HG02885 (cell line): ENCODE data around the gene SYK.
"Not testable (repeated sequence)": the region's sequence is repeated elsewhere in the genome, so short reads cannot be mapped to it uniquely, and the experiment has no call there.

Source experiments
- ATAC-seq: cut with Tn5 transposase; IDR thresholded peaks from one replicate; pipeline ENCODE4 v1.9.1; 2021; ENCODE audit warnings: mild to moderate bottlenecking; ENCODE audit not compliant: unreplicated experiment, poor library complexity

Gene SYK

GRCh38 chr9:90820406-90820805, 18.8 kb downstream of the SYK start:
- not testable (repeated sequence) for ATAC-seq

GRCh38 chr9:90821236-90821635, 19.6 kb downstream of the SYK start:
- ATAC-seq, result not testable (repeated sequence)

- no peak for ATAC-seq
Measured at GRCh38 chr9:90821697-90822096, 20.1 kb downstream of the SYK start.

GRCh38 chr9:90822866-90823265, 21.2 kb downstream of the SYK start:
- no peak for ATAC-seq

GRCh38 chr9:90825586-90825985, 24.0 kb downstream of the SYK start:
- no peak for ATAC-seq

- ATAC-seq, result no peak
Measured at GRCh38 chr9:90826326-90827020, 24.9 kb downstream of the SYK start.

- ATAC-seq, result peak; percentile 66
Measured at GRCh38 chr9:90827181-90827871, 25.7 kb downstream of the SYK start.

GRCh38 chr9:90830051-90830450, 28.4 kb downstream of the SYK start:
- ATAC-seq, result no peak

- peak; percentile 55 for ATAC-seq
Measured at GRCh38 chr9:90830977-90831376, 29.4 kb downstream of the SYK start.

GRCh38 chr9:90832261-90832660, 30.6 kb downstream of the SYK start:
- ATAC-seq, result no peak

GRCh38 chr9:90834828-90835595, 33.4 kb downstream of the SYK start:
- ATAC-seq, result no peak

- no peak for ATAC-seq
Measured at GRCh38 chr9:90836411-90837080, 34.9 kb downstream of the SYK start.

GRCh38 chr9:90838098-90838497, 36.5 kb downstream of the SYK start:
- ATAC-seq, result no peak

- ATAC-seq, result no peak
Measured at GRCh38 chr9:90838581-90839154, 37.0 kb downstream of the SYK start.

- no peak for ATAC-seq
Measured at GRCh38 chr9:90839183-90839728, 37.6 kb downstream of the SYK start.

- ATAC-seq, result no peak
Measured at GRCh38 chr9:90840696-90841095, 39.1 kb downstream of the SYK start.

GRCh38 chr9:90841213-90841612, 39.6 kb downstream of the SYK start:
- no peak for ATAC-seq

GRCh38 chr9:90841615-90842014, 40.0 kb downstream of the SYK start:
- no peak for ATAC-seq

GRCh38 chr9:90842176-90842777, 40.7 kb downstream of the SYK start:
- ATAC-seq, result no peak

- ATAC-seq, result no peak
Measured at GRCh38 chr9:90842996-90843395, 41.4 kb downstream of the SYK start.
